Tibial artery (tissue), 4 donors: ENCODE measurements around the gene COX7A2L.

Source experiments
- DNase-seq, 2 donors: peaks; one replicate each; pipeline ENCODE4 v3.0.0-alpha.2; 2019
- H3K27ac ChIP-seq, 2 donors: fragments of 200-600 bp; sonication (generic) in 1 of 2; 1 replicate in 1 of 2; 2 replicates in 1 of 2; pipeline ENCODE4 v1.5.1; 2018 to 2019; ENCODE audit warnings: mild to moderate bottlenecking in 1 of 2
- H3K27me3 ChIP-seq, 2 donors: fragments of 200-600 bp; sonication (generic) in 1 of 2; one replicate each; pipeline versions ENCODE4 v1.5.1 to v1.6.0; 2016 to 2019
- H3K36me3 ChIP-seq, 3 donors: fragments of 200-600 bp; sonication (generic) in 2 of 3; one replicate each; pipeline ENCODE4 v1.5.1; 2016 to 2019; ENCODE audit warnings: mild to moderate bottlenecking in 2 of 3
- H3K4me1 ChIP-seq, 4 donors: fragments of 200-600 bp; sonication (generic) in 2 of 4; 1 replicate in 3 of 4; 2 replicates in 1 of 4; pipeline ENCODE4 v1.5.1; 2016 to 2019
- H3K4me3 ChIP-seq, 2 donors: fragments of 200-600 bp; sonication (generic) in 1 of 2; 1 replicate in 1 of 2; 2 replicates in 1 of 2; pipeline ENCODE4 v1.5.1; 2018 to 2019; ENCODE audit warnings: mild to moderate bottlenecking in 2 of 2
- H3K9me3 ChIP-seq, 3 donors: fragments of 200-600 bp; sonication (generic) in 1 of 3; one replicate each; pipeline ENCODE4 v1.5.1; 2016 to 2019
- intact Hi-C: fragments of 100-400 bp; cut with DNase I; formaldehyde crosslinking; loops from one replicate; pipeline ENCODE4 v1.15.0; 2023; ENCODE audit warnings: low total_unique reads
- TF ChIP-seq, protein P1 (sequence below), 2 experiments: fragments of 200-600 bp in 1 of 2; fragments of 450-650 bp in 1 of 2; IDR thresholded peaks; one replicate each; pipeline ENCODE4 v1.5.1; 2017 to 2019; ENCODE audit warnings: antibody characterized with exemption in 2 of 2, mild to moderate bottlenecking in 1 of 2, moderate library complexity in 1 of 2

COX7A2L gene

DNA sequence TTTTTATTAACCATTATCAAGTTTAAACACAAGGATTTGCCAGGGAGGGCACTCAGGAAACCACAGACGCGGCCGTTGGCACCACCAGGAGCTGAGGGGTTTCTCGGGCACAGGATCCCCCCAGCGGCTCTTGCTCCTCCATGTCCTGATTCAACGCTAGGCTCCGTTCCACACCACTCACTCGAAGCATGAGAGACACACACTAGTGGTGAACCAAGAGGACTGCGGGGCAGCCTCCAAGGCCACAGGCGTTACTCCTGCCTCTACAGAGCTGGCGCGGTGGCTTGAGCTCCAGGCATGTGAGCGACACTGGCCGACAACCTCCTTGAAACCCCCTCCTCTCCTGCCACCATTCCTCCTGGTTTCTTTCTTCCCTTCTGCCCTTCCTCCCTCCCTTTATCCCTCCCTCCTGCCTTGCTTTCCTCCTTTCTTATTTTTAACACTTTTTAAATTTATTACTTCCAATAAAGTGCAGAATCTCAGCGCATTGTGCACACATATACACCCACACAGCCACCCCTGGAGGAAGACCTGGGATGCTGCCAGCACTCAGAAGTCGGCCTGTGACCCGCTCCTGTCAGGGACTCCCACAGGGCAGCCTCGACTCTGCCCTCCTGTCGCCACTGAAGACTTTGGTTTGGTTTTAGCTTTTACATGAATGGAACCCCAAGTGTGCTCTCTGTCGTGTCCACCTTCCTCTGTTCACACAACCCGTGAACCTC, 21.7 kb downstream of the COX7A2L start:
- no peak overlapping the region for H3K27ac ChIP-seq
- no peaks in the 10 kb centered on the region for H3K27me3 ChIP-seq
- DNase-seq, result no peak
- H3K9me3 ChIP-seq, result no peaks in the 10 kb centered on the region
- intact Hi-C loops, result no loop called here
- peaks cover 0 to 49% (median 15%) of the 10 kb centered on the region in 3 donors for H3K36me3 ChIP-seq
- H3K4me1 ChIP-seq, result peaks cover 0 to 31% (median 21%) of the 10 kb centered on the region in 4 donors
- TF ChIP-seq, protein P1, sequence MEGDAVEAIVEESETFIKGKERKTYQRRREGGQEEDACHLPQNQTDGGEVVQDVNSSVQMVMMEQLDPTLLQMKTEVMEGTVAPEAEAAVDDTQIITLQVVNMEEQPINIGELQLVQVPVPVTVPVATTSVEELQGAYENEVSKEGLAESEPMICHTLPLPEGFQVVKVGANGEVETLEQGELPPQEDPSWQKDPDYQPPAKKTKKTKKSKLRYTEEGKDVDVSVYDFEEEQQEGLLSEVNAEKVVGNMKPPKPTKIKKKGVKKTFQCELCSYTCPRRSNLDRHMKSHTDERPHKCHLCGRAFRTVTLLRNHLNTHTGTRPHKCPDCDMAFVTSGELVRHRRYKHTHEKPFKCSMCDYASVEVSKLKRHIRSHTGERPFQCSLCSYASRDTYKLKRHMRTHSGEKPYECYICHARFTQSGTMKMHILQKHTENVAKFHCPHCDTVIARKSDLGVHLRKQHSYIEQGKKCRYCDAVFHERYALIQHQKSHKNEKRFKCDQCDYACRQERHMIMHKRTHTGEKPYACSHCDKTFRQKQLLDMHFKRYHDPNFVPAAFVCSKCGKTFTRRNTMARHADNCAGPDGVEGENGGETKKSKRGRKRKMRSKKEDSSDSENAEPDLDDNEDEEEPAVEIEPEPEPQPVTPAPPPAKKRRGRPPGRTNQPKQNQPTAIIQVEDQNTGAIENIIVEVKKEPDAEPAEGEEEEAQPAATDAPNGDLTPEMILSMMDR (IDR thresholded peaks at IDR 0.05), result no peak
- no peak overlapping the region for H3K4me3 ChIP-seq

DNA sequence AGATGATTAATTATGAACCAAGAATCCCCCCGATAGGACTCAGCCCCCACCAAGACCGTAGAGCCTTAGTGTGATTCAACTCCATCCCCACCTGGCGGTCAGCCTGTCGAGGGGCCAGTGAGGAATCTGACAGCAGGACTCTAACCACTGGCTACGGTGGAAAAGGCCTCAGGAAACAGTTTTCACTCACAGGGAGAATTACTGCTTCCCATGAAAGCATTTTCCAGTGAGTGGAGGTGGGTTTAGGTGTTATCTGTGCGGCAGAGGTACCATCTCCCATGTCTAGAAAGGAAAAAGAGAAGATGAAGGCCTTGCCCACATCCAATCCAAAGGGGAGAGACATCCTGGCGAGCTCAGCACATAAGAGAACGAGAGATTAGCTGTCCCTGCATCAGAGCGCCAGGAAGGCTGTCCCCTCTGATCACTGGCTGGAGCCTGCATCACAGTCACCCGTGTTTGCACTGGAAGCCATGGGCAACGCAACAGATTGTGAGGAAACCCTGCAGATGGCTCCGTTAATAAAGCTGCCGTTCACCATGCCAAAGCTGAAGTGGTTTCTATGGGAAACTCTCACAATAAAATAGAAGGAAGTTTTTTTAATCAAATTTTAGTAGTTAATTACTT, 22.3 kb downstream of the COX7A2L start:
- Histone ChIP-seq H3K9me3 (no peaks in the 10 kb centered on the region), H3K4me1 (peaks cover 0 to 31% (median 21%) of the 10 kb centered on the region in 4 donors), H3K36me3 (peaks cover 1 to 55% (median 19%) of the 10 kb centered on the region in 3 donors), H3K27ac (no peak overlapping the region), H3K27me3 (no peaks in the 10 kb centered on the region), H3K4me3 (no peak overlapping the region)
- TF ChIP-seq, protein P1 (IDR thresholded peaks at IDR 0.05), result no peak
- no peak for DNase-seq
- intact Hi-C loops, result no loop called here

DNA sequence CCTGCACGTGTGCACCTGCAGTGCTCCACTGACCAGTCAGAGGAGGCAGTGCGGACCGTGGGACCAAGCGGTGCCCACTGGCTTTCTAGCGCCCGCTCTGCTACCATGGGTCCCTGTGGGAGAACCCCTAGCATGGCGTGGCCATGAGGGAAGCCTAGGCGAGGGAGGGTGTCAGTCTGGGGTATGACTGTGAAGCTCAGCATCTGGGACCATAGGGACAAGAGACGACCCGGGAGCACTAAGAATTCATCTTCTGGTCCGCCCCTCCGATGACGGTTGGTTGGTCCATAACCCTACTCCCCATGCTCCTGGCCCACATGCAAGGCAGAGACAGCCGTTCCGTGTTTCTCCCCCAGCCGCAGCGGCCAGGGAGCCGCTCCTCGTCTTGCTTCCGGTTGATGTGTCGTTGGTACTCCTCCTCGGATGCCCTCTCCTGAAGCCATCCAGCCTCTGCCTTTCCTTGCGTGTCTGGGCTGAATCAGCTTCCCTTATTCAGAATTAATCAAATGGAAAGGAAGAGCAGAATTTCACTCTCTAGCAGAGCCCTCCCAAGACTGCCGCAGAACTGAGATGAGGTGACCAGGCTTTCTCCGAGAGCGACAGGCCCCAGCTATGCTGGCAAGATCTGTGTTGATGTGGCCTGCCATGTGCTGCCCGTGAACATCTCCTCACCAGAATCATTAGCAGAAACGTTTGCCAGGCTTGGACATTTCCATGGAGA, 23.0 kb downstream of the COX7A2L start:
- peaks cover 0 to 26% (median 17%) of the 10 kb centered on the region in 4 donors for H3K4me1 ChIP-seq
- no peak for DNase-seq
- intact Hi-C loops, result no loop called here
- TF ChIP-seq, protein P1 (IDR thresholded peaks at IDR 0.05), result no peak
- no peak overlapping the region for H3K27ac ChIP-seq
- H3K27me3 ChIP-seq, result no peaks in the 10 kb centered on the region
- H3K9me3 ChIP-seq, result no peaks in the 10 kb centered on the region
- no peak overlapping the region for H3K4me3 ChIP-seq
- H3K36me3 ChIP-seq, result peaks cover 8 to 62% (median 26%) of the 10 kb centered on the region in 3 donors

DNA sequence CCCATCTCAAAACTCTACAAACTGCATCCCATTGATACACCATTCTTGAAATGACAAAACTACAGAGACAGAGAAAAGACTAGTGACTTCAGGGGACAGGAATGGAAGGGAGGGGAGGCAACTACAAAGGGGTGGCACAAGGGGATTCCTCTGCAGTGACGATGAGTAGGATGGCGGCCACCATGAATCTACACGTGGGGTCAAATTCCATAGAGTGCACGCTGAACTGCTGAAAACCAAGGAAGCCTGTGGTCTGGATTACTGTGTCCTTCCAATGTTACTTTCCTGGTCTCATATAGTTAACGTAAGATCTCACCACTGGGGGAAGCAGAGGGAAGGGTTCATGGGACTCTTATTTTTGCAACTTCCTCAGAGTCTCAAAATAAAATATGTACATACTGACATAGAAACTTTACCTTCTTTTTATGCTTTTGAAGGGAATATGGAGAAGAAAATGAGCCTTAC, 23.6 kb downstream of the COX7A2L start:
- Histone ChIP-seq H3K27me3 (no peaks in the 10 kb centered on the region), H3K27ac (no peak overlapping the region), H3K4me3 (no peak overlapping the region), H3K9me3 (no peaks in the 10 kb centered on the region), H3K4me1 (peaks cover 0 to 20% (median 11%) of the 10 kb centered on the region in 4 donors), H3K36me3 (peaks cover 12 to 68% (median 31%) of the 10 kb centered on the region in 3 donors)
- intact Hi-C loops, result no loop called here
- no peak for DNase-seq
- TF ChIP-seq, protein P1 (IDR thresholded peaks at IDR 0.05), result no peak

DNA sequence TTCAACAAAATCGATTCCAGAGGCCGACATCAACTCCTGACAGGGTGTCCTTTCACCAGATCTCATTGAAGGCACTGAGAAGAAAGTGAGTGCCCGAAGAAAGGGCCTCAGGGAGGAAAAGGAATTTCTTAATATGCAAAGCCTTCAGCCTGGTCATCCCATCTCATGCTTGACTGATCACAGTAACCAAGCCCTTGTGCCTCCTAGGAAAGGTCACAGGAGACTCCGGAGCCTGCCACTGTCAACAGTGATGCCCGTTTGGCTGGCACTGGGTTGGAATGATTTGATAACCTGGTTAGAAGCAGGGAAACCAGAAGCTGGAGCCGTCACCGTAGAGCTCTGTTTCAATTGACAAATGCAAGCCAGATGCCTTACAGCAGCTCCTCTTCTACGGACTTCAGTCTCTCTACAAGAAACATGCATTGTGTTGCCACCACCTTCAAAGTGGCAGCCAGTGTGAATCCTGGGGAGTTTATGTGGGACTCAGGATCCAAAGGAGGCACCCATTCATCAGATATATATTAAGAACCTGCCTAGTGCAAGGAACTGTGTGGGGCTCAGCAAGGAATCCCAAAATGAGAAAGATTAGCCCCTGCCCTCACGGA, 24.6 kb downstream of the COX7A2L start:
- no peaks in the 10 kb centered on the region for H3K9me3 ChIP-seq
- peaks cover 0 to 11% (median 3%) of the 10 kb centered on the region in 4 donors for H3K4me1 ChIP-seq
- peaks cover 12 to 77% (median 40%) of the 10 kb centered on the region in 3 donors for H3K36me3 ChIP-seq
- intact Hi-C loops, result no loop called here
- TF ChIP-seq, protein P1 (IDR thresholded peaks at IDR 0.05), result no peak
- no peak overlapping the region for H3K27ac ChIP-seq
- H3K27me3 ChIP-seq, result no peaks in the 10 kb centered on the region
- no peak overlapping the region for H3K4me3 ChIP-seq
- no peak for DNase-seq
